Measurements from ENCODE around the gene KCTD16.
A peak's percentile ranks its signal among the peaks of the same experiment; 100 is the strongest.

KCTD16 gene

GRCh38 chr5:144167998-144168397 is 2.7 kb upstream of the KCTD16 start:
- DNase-seq = no peak

- no peak for DNase-seq
These were observed 783 bp upstream of the KCTD16 start for GRCh38 chr5:144169904-144170275.

DNA sequence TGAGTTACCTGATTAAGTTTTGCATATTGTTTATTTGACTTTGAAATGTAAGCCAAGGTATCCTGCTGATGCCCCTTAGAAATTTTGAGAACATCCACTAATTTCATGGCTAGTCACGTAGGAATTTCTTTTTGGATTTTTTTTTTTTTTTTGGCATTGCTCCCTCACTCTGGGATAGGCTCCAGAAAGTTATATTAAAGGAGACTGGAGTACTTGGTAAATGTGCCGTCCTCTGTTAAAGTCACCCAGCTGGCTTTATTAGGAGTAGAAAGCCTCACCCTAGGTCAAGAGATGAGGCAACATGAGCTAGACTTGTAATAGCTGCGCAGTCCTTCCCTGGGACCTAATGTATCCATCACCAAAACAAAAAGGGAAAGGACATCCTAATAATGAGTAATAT is 3.1 kb downstream of the KCTD16 start:
- DNase-seq = no peak

GRCh38 chr5:144177548-144177947 is 6.9 kb downstream of the KCTD16 start:
- DNase-seq = no peak

DNA sequence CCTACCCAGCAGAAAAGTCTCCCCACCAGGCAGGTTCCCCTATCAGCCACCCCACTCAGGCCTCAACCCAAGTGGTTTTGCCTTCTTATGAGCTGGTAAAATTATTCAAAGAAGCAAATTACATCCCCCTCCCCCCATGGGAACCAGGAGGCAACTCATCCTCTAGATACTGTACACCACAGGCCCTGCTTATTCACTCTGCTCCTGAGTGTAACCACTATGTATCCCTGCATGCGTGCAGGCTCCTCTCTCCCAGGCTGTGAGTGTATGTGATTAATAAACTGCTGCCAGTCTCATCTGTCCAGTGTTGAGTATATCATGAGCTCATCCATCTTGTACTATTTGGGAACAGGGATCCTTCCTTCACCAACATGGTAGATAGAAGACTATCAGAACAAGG is 8.6 kb downstream of the KCTD16 start:
- no peak for DNase-seq

GRCh38 chr5:144183254-144183889 is 12.7 kb downstream of the KCTD16 start:
- peak; percentile 38 for DNase-seq

GRCh38 chr5:144187699-144188294 is 17.1 kb downstream of the KCTD16 start:
- peak; percentile 96 for DNase-seq

DNA sequence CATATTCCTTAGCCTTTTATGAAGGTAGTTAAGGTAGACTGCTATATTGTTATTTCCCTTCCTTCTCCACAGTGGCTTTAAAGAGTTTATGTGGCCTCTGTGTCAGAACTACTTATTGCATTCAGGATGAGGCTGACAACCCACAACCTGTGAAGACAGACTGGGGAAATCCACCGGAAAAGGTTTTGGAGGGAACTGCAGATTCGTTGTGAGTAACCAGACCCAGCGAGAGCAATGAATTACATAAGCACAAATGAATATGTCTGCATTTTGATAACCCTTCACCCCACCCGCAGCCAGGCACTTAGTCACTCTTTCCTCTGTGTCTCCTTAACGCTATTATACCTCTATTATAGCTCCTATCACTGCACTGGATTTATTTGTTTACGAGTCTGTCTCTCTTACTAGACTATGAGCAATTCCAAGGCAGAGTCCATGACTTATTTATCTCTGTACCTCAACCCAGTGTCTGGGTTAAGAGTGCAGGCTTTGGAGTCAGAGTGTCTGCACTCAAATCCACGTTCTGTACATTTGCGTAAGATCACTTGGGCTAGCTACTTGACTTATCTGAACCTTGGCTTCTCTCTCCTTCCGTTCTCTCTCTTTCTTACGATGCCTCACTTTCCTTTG is 19.2 kb downstream of the KCTD16 start:
- DNase-seq = peak; percentile 99

- DNase-seq = peak; percentile 10
These were observed 20.9 kb downstream of the KCTD16 start for GRCh38 chr5:144191531-144191930.

DNA sequence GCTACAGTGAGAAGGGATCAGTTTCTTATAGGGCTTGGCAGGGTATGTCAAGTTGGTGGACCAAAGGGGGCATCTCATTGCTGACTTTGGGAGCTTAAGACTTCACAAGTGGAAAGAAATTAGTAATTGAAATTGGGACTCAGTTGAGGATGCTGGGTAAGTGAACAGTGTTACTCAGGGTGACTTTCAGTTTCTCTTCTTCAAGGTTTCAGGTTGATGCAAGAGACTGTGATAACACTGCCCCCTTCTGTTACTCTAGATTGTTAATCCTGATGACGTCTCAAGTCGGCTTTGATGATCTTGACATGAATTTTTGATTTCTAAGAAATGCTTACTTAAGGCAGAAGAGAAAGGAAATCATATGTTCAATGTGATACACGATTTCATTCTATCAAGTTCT is 21.3 kb downstream of the KCTD16 start:
- DNase-seq = peak; percentile 63

DNA sequence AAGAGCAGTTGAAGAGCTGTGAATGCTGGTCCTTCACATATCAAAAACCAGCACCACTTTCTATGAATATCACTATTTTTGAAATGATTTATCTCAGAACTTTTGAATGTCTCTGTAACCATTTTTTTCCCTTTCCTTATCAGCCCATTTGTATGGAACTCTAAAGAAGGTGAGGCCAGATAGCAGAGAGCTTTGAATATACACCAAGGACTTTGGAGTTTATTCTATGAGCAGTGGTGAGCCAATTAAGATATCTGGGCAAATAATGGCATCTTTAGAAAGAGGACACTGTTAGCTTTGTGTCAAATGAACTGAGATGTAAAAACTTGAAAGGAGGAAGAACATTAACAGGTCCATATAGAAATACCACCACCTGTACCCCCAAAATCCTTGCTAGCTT is 22.0 kb downstream of the KCTD16 start:
- DNase-seq = no peak

- DNase-seq = no peak
These were observed 23.5 kb downstream of the KCTD16 start for GRCh38 chr5:144194144-144194543.

DNA sequence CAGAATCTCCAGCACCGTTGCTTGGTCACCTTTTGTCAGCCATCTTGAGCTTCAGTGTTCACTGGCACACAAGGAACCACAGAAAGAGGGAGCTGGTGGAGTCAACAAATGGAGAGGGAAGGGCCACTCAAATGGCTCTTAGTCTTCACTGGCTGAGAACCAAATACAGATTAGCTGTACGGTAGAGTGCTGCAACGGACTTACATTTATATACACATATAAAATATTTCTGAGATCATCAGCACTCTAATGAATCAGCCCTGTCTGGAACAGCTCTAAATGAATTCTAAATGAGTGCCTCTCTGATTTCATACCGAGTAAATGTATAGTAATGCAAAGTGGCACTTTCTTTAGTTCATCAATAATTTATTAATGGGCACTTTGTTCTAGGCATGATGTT is 24.8 kb downstream of the KCTD16 start:
- DNase-seq = no peak

GRCh38 chr5:144196612-144197011 is 25.9 kb downstream of the KCTD16 start:
- DNase-seq = no peak

DNA sequence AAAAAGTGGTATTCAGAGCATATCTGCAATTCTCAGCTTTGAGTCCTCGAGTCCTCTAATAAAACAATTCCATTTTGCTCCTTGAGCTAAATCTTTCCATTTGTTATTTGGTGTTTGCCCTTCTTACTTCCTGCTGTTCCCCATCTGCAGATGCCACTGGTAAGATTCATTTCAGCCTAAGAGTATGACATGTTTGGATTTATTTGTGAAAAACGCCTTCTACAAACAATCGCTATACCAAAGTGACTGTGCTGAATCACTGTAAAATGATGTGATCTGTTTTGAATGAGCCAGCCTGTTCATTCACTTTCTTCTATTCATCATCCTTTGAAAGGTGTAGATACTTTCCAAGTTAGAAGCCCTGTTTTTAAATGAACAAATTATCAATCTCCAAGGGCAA is 27.7 kb downstream of the KCTD16 start:
- no peak for DNase-seq

DNA sequence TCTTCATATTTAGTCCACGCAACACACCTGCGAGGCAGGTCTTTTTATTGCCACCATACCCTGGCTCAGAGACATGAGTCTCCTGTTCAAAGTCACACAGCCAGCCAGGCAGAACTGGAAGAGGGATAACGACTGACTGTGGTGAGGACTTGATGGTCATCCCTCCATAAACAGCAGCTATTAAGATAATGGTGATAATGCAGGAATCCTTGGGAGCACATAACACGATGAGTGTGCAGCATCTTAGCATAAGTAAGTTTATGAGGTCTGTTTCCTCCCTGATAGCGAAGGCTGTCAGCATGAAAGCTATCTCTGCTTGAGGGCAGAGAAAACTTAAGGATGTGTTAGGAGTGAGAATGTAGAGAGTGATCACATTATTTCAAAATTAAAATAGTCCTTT is 30.9 kb downstream of the KCTD16 start:
- DNase-seq = no peak

DNA sequence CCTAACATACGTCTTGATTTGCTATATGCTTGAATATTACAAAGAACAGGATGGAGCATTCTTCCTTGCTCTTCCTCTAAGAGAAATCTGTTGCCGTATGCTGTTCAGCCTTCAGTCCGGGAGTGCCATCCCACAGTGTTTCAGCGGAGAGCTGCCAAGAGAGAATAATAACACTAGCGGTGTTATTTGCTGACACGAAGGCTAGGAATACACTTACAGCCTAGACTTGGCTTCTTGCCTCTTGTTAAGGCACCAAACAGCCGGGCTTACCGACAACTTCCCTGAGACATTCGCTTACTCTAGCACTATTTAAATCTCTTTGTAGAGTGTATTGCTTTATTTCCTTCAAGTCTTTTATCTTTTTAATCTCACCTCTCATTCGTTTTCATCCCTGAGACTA is 31.4 kb downstream of the KCTD16 start:
- no peak for DNase-seq

GRCh38 chr5:144202726-144203125 is 32.1 kb downstream of the KCTD16 start:
- no peak for DNase-seq

DNA sequence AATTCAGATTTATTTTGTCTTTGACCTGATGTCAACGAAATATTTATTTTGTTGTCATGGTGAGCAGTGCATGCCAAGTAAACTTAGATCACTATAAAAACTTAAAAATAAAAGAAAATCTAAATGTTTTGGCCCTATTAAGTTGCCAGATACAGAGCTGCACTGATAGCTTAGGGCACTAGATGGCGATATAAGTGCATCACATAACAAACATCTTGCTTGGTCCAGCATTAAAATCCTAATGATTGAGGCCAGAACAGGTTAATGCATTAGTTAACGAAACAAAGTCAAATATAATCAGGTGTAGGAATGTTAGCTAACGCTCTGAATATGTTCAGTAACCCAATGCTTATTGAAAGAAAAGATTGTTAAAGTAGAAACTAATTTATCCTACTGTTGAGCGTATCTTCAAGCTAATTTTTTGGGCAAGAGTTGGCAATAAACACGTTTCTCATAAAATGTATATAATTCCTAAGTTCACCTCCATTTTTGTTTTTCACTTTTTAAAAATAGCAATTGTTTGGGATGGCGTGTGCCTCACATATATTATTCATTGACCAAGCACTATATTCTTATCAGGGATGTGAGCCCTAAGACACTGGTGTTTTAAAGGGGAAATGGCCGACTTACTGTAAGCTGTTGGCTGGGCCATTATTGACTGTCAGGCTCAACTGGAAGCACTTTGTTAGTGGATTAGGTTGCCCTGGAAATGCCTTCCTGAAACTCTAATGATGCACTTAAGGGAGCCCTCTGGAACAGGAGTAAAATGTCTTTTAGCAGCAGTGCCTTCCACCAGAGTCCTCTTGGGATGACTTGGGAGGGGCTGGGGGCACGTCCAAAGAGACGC is 33.3 kb downstream of the KCTD16 start:
- DNase-seq = no peak

- DNase-seq = peak; percentile 10
These were observed 34.5 kb downstream of the KCTD16 start for GRCh38 chr5:144205141-144205551.

DNA sequence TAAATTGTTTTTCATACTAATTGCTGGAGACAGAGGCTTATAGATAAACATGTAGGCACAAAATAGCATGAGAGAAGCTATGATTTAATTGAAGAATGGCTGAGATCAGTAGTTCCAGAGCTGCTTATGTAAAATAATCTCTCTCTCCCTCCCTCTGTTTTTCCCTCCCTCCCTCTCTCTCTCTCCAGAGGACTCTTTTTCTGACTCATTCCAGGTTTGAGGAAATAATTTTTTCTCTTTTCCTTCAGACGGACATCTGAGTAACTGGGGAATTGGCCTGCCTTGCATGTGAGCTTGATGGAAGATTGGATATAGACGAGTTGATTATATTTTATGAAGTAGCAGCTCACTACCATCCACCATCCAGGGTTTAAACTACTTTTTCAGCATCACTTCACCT is 35.5 kb downstream of the KCTD16 start:
- DNase-seq = no peak

DNA sequence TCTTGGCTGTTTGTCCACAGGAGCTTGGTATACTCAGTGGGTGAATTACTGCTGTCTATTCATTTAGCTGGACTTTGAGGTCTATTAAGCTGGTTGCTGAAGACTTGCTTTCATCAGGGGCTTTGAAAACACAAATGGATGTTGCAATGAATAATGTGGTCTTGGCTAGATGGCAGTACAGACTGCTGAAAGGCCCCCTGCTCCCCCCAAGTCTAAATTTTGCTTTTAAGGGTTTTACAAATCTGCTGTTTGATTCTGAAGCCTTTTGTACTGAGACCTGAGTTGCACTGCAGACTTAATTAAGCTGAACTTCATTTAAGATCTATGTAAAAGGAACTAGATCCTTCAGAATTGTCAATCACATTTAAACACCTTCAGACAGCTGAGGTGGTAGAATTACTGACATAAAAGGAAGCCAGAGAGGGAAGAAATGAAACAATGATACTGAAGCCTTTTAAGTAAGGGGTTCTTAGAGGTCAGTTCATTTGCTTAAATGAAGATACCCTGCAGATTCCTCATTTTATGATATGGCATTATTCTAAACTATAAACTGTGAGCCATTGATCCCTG is 37.3 kb downstream of the KCTD16 start:
- DNase-seq = no peak

DNA sequence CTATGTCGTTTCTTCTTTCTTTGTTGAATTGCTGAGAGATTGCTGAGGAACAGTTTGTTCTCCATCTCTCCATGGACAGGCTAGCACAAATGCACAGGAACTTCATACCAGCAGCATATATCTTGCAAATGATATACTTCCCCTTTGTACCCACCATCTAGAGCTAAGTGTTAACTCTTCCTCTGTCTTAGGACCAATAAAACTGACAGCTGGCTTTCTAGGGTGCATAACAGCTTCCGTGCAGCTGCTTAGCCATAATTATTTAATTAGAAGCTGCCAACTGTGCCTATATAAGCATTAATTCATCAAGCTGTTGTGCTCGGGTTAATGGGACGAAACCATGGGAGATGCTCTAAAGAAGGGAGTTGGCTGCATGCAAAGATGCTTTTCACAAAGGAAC is 38.7 kb downstream of the KCTD16 start:
- no peak for DNase-seq

All from NCI-H226 (cell line).